HCT116 (cell line): Measurements from ENCODE around the gene RNF39. TPM values are rescaled to one million over a fixed set of nuclear protein-coding genes. Genes with fewer than 3 reads are reported as not detected.

ENCODE experiments used
- ATAC-seq: fragments of 200-7000 bp; cut with Tn5 transposase; 2 replicates; pipeline ENCODE4 v1.9.1; 2020; ENCODE audit warnings: mild to moderate bottlenecking, moderate library complexity
- BruUV-seq: library from RNA; stranded (reverse); fragments of 400-500 nt; replicated peaks from 2 replicates; lab custom pipeline; 2021; lab: Mats Ljungman, UMichigan
- CTCF ChIA-PET: fragments of 300-600 bp; sonication (Branson Sonifier 250); formaldehyde crosslinking; loops from one replicate; lab custom pipeline; 2021; ENCODE audit warnings: antibody characterized with exemption; lab: Charles Lee
- POLR2A ChIA-PET: fragments of 300-600, 350-600 bp; sonication (Branson Sonifier 250); formaldehyde crosslinking; loops from one replicate; lab custom pipeline; 2021; ENCODE audit warnings: antibody characterized with exemption; lab: Charles Lee
- RAD21 ChIA-PET, 2 experiments: fragments of 300-600 bp; sonication (Branson Sonifier 250); formaldehyde crosslinking; loops; one replicate each; lab custom pipeline; 2023; ENCODE audit warnings: low total read pairs in 2 of 2; ENCODE audit not compliant: uncharacterized antibody in 2 of 2, unreplicated experiment in 2 of 2, low non-redundant PET in 1 of 2; lab: Charles Lee
- DNase-seq: peaks from one replicate; pipeline ENCODE4 v3.0.0-alpha.2; 2010; ENCODE audit warnings: low read depth, low spot score
- H2AFZ ChIP-seq: fragments of 200-600 bp; shearing (Covaris generic), sonication (generic); 2 replicates; pipeline ENCODE4 v1.6.1; 2017; ENCODE audit warnings: low read depth, mixed run types, mixed read lengths, antibody characterized with exemption, low read length; ENCODE audit not compliant: poor library complexity, severe bottlenecking
- H3K27ac ChIP-seq: 2 replicates; pipeline ENCODE4 v1.5.1; 2012; ENCODE audit warnings: low read depth, low read length
- H3K27me3 ChIP-seq: fragments of 200-600 bp; sonication (generic); 2 replicates; pipeline ENCODE4 v1.6.1; 2016; ENCODE audit warnings: mixed run types, low read length, mixed read lengths; ENCODE audit not compliant: insufficient read depth
- H3K36me3 ChIP-seq, 2 experiments: fragments of 200-500 bp in 1 of 2; fragments of 200-600 bp in 1 of 2; sonication (Bioruptor generic) in 1 of 2; sonication (generic) in 1 of 2; 2 replicates each; pipeline versions ENCODE4 v1.5.1 to v1.6.1; 2014 to 2016; ENCODE audit warnings: low read length in 2 of 2, inconsistent platforms in 1 of 2, mixed read lengths in 1 of 2, mixed run types in 1 of 2; ENCODE audit not compliant: insufficient read depth in 2 of 2, control insufficient read depth in 1 of 2
- H3K4me1 ChIP-seq, 2 experiments: fragments of 200-600 bp in 1 of 2; sonication (generic) in 1 of 2; 2 replicates each; pipeline versions ENCODE4 v1.5.1 to v1.6.1; 2012 to 2017; ENCODE audit warnings: low read length in 2 of 2, inconsistent platforms in 1 of 2, mild to moderate bottlenecking in 1 of 2, mixed read lengths in 1 of 2, mixed run types in 1 of 2, moderate library complexity in 1 of 2; ENCODE audit not compliant: insufficient read depth in 2 of 2, control insufficient read depth in 1 of 2
- H3K4me2 ChIP-seq: fragments of 200-600 bp; sonication (generic); 2 replicates; pipeline ENCODE4 v1.6.1; 2017; ENCODE audit warnings: mixed run types, low read length, mixed read lengths
- H3K4me3 ChIP-seq, 2 experiments: fragments of 200-600 bp in 1 of 2; sonication (generic) in 1 of 2; replicated peaks in 1 of 2; 2 replicates each; pipeline ENCODE4 v1.5.1; 2011 to 2016; ENCODE audit warnings: low read length in 2 of 2, control low read depth in 1 of 2, low read depth in 1 of 2, mild to moderate bottlenecking in 1 of 2, mixed read lengths in 1 of 2, mixed run types in 1 of 2
- H3K79me2 ChIP-seq: fragments of 200-600 bp; sonication (generic); 2 replicates; pipeline ENCODE4 v1.6.1; 2017; ENCODE audit warnings: mild to moderate bottlenecking, mixed run types, low read length, moderate library complexity, mixed read lengths; ENCODE audit not compliant: insufficient read depth
- H3K9ac ChIP-seq: fragments of 200-600 bp; sonication (generic); 2 replicates; pipeline ENCODE4 v1.6.1; 2016; ENCODE audit warnings: low read length, mixed read lengths
- H3K9me2 ChIP-seq: fragments of 200-600 bp; sonication (generic), shearing (Covaris generic); 2 replicates; pipeline ENCODE4 v1.6.1; 2017; ENCODE audit warnings: mixed run types, mild to moderate bottlenecking, moderate library complexity; ENCODE audit not compliant: insufficient read depth
- H3K9me3 ChIP-seq, 2 experiments: fragments of 200-500 bp in 1 of 2; fragments of 200-600 bp in 1 of 2; sonication (Bioruptor generic) in 1 of 2; sonication (generic) in 1 of 2; 2 replicates each; pipeline ENCODE4 v1.6.1; 2014 to 2017; ENCODE audit warnings: low read length in 2 of 2, mixed read lengths in 2 of 2, inconsistent platforms in 1 of 2, low read depth in 1 of 2, mild to moderate bottlenecking in 1 of 2, mixed run types in 1 of 2, moderate library complexity in 1 of 2; ENCODE audit not compliant: control insufficient read depth in 1 of 2, insufficient read depth in 1 of 2
- H4K20me1 ChIP-seq: fragments of 200-600 bp; sonication (generic), shearing (Covaris generic); 2 replicates; pipeline ENCODE4 v1.6.1; 2017; ENCODE audit warnings: mixed run types, mild to moderate bottlenecking, moderate library complexity; ENCODE audit not compliant: insufficient read depth
- EZH2 ChIP-seq: fragments of 200-600 bp; sonication (generic); IDR thresholded peaks from 2 replicates; pipeline ENCODE4 v1.6.1; 2017; ENCODE audit warnings: antibody characterized with exemption, mixed run types
- EZH2phosphoT487 ChIP-seq: fragments of 200-600 bp; IDR thresholded peaks from 2 replicates; pipeline ENCODE4 v1.6.1; 2018; ENCODE audit warnings: antibody characterized with exemption, borderline replicate concordance
- SIN3A ChIP-seq: IDR thresholded peaks from 2 replicates; pipeline ENCODE4 v1.6.1; 2012; ENCODE audit warnings: low read depth
- SRF ChIP-seq: IDR thresholded peaks from 2 replicates; pipeline ENCODE4 v1.6.1; 2012; ENCODE audit warnings: low read depth
- ZNF274 ChIP-seq: fragments of 200-500 bp; sonication (Bioruptor generic); IDR thresholded peaks from 2 replicates; pipeline ENCODE4 v1.6.1; 2014; ENCODE audit warnings: mild to moderate bottlenecking, low read depth, low read length, inconsistent platforms
- intact Hi-C: fragments of 100-400 bp; cut with micrococcal nuclease; formaldehyde crosslinking; loops from 2 replicates; pipeline ENCODE4 v1.10.0; 2022
- total RNA-seq: library from RNA; stranded (reverse); gene quantifications from one replicate; pipeline ENCODE4 v1.2.1, GENCODE V29; 2021; ENCODE audit not compliant: unreplicated experiment
- TF ChIP-seq, protein P1 (sequence below), 3 experiments: fragments of 200-600 bp in 1 of 3; sonication (generic) in 1 of 3; IDR thresholded peaks in 2 of 3; conservative IDR thresholded peaks in 1 of 3; 2 replicates each; pipeline ENCODE4 v1.5.1; 2012 to 2017; ENCODE audit warnings: low read depth in 2 of 3, low read length in 2 of 3, antibody characterized with exemption in 1 of 3, borderline replicate concordance in 1 of 3, control low read depth in 1 of 3, mild to moderate bottlenecking in 1 of 3, mixed read lengths in 1 of 3, mixed run types in 1 of 3, moderate library complexity in 1 of 3; ENCODE audit not compliant: insufficient read depth in 1 of 3
- TF ChIP-seq, protein P2 (sequence below): IDR thresholded peaks from 2 replicates; pipeline ENCODE4 v1.6.1; 2011; ENCODE audit warnings: mild to moderate bottlenecking, low read length, moderate library complexity; ENCODE audit not compliant: insufficient replicate concordance; ENCODE audit errors: extremely low read depth
- TF ChIP-seq, protein P3 (sequence below): IDR thresholded peaks from 2 replicates; pipeline ENCODE4 v1.6.1; 2012
- TF ChIP-seq, protein P4 (sequence below): IDR thresholded peaks from 2 replicates; pipeline ENCODE4 v1.6.1; 2012; ENCODE audit warnings: low read depth

Gene RNF39
- total RNA-seq, 1 experiment from 2014 or later, result 0.22 TPM

DNA sequence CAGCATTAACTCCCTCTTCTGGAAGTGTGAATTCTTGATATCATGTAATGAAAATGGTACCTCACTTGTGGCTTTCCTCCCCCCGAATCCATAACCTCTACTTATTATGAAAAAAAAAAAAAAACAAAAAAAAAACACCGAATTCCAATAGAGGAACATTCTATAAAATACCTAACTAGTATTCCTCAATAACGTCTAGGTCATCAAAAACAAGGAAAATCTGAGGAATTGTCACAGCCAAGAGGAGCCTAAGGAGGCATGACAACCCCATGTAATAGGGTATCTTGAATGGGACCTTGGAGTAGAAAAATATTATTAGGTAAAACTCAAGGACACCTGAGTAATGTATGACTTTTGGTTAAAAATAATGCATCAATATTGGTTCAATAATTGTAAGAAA lies 53.4 kb downstream of the RNF39 start:
- RAD21 ChIA-PET, result no interaction called here
- Histone ChIP-seq H4K20me1 (no peaks in the 10 kb centered on the region), H3K4me1 (peaks cover 0 to 5% of the 10 kb centered on the region in 2 experiments; a peak in 1 of 4 replicates), H2AFZ (no peak overlapping the region), H3K27me3 (no peaks in the 10 kb centered on the region), H3K27ac (no peak overlapping the region), H3K4me3 (no peak overlapping the region), H3K79me2 (no peaks in the 10 kb centered on the region), H3K4me2 (no peak overlapping the region), H3K9ac (no peak overlapping the region), H3K9me3 (no peaks in the 10 kb centered on the region), H3K36me3 (no peaks in the 10 kb centered on the region), H3K9me2 (no peaks in the 10 kb centered on the region)
- BruUV-seq, result no TSS peak
- no peak for DNase-seq
- intact Hi-C loops, result no loop called here
- CTCF ChIA-PET, result no interaction called here
- ATAC-seq, result no peak
- POLR2A ChIA-PET, result no interaction called here
- TF ChIP-seq ZNF274 (no peak), EZH2phosphoT487 (no peak), EZH2 (no peak), SRF (no peak), SIN3A (no peak)
- TF ChIP-seq, protein P1, sequence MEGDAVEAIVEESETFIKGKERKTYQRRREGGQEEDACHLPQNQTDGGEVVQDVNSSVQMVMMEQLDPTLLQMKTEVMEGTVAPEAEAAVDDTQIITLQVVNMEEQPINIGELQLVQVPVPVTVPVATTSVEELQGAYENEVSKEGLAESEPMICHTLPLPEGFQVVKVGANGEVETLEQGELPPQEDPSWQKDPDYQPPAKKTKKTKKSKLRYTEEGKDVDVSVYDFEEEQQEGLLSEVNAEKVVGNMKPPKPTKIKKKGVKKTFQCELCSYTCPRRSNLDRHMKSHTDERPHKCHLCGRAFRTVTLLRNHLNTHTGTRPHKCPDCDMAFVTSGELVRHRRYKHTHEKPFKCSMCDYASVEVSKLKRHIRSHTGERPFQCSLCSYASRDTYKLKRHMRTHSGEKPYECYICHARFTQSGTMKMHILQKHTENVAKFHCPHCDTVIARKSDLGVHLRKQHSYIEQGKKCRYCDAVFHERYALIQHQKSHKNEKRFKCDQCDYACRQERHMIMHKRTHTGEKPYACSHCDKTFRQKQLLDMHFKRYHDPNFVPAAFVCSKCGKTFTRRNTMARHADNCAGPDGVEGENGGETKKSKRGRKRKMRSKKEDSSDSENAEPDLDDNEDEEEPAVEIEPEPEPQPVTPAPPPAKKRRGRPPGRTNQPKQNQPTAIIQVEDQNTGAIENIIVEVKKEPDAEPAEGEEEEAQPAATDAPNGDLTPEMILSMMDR (IDR thresholded peaks at IDR 0.05 in 2 of 3, conservative IDR thresholded peaks at IDR 0.05 in 1 of 3; ENCODE audit: borderline replicate concordance in 1 of 3, insufficient read depth in 1 of 3, low read depth in 2 of 3, low read length in 2 of 3), result no peak
- TF ChIP-seq, protein P2, sequence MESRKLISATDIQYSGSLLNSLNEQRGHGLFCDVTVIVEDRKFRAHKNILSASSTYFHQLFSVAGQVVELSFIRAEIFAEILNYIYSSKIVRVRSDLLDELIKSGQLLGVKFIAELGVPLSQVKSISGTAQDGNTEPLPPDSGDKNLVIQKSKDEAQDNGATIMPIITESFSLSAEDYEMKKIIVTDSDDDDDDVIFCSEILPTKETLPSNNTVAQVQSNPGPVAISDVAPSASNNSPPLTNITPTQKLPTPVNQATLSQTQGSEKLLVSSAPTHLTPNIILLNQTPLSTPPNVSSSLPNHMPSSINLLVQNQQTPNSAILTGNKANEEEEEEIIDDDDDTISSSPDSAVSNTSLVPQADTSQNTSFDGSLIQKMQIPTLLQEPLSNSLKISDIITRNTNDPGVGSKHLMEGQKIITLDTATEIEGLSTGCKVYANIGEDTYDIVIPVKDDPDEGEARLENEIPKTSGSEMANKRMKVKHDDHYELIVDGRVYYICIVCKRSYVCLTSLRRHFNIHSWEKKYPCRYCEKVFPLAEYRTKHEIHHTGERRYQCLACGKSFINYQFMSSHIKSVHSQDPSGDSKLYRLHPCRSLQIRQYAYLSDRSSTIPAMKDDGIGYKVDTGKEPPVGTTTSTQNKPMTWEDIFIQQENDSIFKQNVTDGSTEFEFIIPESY, result no peak
- TF ChIP-seq, protein P3, sequence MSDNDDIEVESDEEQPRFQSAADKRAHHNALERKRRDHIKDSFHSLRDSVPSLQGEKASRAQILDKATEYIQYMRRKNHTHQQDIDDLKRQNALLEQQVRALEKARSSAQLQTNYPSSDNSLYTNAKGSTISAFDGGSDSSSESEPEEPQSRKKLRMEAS, result no peak
- TF ChIP-seq, protein P4, sequence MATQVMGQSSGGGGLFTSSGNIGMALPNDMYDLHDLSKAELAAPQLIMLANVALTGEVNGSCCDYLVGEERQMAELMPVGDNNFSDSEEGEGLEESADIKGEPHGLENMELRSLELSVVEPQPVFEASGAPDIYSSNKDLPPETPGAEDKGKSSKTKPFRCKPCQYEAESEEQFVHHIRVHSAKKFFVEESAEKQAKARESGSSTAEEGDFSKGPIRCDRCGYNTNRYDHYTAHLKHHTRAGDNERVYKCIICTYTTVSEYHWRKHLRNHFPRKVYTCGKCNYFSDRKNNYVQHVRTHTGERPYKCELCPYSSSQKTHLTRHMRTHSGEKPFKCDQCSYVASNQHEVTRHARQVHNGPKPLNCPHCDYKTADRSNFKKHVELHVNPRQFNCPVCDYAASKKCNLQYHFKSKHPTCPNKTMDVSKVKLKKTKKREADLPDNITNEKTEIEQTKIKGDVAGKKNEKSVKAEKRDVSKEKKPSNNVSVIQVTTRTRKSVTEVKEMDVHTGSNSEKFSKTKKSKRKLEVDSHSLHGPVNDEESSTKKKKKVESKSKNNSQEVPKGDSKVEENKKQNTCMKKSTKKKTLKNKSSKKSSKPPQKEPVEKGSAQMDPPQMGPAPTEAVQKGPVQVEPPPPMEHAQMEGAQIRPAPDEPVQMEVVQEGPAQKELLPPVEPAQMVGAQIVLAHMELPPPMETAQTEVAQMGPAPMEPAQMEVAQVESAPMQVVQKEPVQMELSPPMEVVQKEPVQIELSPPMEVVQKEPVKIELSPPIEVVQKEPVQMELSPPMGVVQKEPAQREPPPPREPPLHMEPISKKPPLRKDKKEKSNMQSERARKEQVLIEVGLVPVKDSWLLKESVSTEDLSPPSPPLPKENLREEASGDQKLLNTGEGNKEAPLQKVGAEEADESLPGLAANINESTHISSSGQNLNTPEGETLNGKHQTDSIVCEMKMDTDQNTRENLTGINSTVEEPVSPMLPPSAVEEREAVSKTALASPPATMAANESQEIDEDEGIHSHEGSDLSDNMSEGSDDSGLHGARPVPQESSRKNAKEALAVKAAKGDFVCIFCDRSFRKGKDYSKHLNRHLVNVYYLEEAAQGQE, result no peak
